Muscle of back (tissue), 11 donors: ENCODE measurements around the gene CHST8. TPM values are rescaled to one million over a fixed set of nuclear protein-coding genes. Genes with fewer than 3 reads are reported as not detected.

Experiments
- DNase-seq, 3 donors: peaks; one replicate each; pipeline versions ENCODE4 v3.0.0 to v3.0.0-alpha.2; 2013
- polyA plus RNA-seq, 10 donors: library from polyadenylated mRNA; unstranded; fragments of 120-200 nt; gene quantifications; one replicate each; pipeline ENCODE4 v1.2.1, GENCODE V29; 2013; ENCODE audit not compliant: insufficient read length in 10 of 10

The CHST8 gene
- polyA plus RNA-seq, 10 donors: 0.07 to 1.1 (median 0.16) TPM; not detected in 2

- DNase-seq: no peak
These were observed 167.6 kb downstream of the CHST8 start for GRCh38 chr19:33789344-33789743.

DNA sequence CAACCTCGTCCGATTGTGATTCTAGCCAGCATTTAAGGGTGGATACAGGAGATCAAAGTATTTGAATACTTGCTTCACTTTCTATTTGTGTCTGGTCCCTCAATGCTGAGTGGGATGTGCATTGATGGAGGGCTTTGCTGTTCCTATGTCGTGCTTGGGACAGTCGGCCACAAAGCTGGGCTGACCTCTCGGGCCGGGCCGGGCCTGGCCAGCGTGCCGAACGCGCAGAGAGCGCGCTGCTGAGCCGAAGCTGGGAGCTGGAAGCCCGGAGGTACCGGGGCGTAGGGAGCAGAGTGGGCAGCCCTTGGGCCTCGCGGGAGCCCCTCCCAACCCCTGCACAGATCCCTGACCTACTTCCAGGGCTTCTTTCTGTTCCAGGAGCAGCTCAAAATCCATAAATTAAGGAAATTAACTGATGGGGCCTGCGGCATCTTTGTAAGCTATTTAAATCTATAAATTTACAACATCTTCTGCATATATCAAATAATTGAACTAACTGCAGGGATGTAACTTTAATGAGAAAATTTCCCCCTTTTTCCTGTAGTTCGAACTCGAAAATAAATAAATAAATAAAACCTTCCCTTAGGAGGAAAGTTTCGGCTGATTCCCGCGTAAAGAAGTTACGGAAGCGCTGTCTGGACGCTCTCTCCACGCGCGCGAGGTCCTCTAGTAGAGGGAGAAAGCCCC lies 173.1 kb downstream of the CHST8 start:
- peak; percentile 14 to 64 (median 30) for DNase-seq

DNA sequence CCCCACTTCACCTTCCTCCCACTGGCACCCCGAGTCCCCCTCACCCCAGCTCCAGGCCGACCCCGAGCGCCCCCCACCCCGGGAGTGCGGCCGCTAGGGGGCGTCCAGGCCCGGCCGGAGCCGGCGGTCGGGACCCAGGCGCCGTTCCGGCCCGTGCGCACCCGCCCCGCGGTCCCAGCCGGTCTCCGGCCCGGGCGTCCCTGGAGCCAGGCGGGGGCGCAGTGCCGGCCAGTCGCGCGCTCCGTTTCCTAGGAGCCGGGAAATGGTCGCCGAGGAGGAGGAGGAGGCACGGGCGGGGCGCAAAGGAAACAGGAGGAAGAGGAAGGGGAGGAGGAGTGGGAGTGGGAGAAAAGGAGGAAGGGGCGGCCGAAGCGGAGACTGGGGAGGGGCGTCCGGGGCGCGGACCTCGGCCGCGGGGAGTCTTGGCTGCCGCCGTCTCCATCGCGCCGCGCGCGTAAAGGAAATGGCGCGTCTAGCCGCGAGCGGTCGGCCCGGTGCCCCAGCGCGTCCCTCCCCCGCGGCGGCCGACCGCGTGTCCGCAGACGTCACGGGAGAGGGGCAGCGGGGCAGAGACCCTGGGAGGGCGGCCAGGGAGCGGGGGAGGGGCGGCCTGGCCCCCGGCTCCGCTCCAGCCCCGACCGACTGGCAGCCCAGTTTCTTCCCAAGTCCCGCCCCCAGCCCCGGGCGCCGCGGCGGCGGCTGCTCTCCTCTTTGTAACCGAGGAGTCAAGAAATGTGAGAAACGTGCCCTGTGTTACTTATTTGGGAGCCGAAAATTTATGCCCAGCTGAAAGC lies 173.8 kb downstream of the CHST8 start:
- DNase-seq: peak; percentile 81 to 96 (median 91)

DNA sequence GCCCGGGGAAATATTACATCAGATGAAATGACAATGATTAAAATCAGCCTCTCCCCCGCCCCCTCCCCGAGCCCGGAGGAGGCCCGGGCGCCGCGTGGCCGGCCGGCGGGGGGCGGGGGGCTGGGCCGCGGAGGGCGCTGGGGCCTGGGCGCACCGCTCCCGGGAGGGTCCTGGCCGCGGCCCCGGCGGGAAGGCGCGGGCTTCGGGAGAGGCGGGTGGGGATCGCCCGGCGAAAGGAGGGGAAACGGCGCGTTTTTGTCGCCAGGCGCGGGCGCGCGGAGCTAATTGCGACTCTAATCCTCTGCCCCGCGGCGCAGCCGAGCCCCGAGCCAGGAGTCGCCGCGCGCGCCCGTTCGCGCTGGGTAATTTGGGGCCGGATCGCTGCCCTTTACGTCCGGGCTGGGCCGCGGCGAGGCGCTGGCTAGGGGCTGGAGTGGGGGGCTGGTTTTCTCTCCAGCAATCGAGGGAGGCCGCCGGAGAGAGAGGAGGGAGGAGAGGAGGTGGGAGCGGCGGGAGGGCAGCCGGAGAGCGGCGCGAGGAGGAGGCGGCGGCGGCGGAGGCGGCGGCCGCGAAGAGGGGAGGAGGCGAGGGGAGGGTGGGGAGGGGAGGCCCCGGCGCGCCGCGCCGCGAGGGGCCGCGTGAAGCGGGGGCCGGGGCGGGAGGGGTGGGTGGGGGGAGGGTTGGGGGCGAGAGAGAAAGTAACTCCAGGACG lies 174.6 kb downstream of the CHST8 start, which contains the start of gene KCTD15:
Gene KCTD15 (plus strand): TSS at position 707 of the 712 bp plus-strand sequence. CDS start 3,585 bp downstream, outside the sequence.
- DNase-seq: peak in 2 of 3 donors; percentile 67 to 92

DNA sequence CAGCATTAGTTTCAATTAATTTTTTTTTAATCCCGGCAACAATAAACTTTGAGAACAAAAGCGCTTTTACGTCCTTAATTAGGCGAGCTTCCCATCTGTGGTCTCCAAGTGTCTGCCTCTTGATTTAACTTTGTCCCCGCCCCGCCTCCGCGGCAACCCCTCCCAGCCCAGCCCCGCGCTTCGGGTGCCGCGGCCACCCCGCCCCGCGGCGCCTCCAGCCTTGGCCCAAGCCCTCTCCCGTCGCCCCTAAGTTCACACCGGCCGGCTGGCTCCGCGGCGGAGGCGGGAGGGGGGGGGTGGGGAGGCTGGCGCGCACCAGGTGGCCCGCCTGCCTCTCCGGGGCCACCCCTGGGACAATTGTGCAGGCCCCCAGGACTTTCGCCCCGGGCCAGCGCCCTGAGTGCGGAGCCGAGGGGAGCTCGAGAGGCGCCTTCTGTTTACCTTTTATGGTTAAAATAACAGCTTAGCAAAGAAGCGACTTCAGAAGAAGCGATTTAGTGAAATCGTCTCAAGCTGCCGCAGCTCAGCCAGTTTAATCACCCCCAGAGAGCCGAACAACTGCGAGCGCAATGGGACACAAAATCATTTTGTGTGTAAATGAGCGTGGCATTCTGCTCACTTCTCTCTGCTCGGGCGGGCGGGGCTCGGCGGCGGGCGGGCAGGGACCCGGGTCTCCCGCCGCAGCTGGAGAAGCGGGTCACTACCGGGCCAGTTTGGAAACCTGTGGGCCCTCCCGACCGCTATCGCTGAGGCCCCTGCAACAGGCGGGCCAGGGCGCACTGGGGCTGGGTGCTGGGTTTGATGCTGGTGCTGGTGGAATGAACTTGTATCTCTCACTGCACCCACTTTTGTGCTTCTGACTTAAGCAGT lies 176.3 kb downstream of the CHST8 start:
- DNase-seq: peak in 2 of 3 donors; percentile 53 to 69

DNA sequence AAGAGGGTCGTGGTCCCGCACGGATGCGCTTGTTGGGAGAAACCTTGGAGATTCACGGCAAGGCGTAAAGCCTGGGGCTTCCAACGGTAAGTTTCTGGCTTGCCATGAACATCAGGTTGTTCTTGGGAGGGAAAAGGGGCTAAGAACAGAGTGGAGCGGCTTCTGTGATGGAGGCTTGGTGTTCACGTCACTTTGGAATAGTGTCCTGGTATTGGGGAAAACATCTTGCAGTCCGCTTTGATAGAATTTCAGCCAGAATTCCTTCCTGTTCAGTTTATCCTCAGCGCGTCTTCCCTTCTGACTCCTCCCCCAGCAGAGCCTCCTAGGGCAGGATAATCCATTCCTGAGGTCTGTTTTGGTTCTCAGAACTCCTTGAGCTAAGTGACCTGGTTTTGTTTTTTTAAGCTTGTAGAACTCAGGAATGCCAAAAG lies 176.9 kb downstream of the CHST8 start:
- peak in 2 of 3 donors; percentile 37 to 64 for DNase-seq

DNA sequence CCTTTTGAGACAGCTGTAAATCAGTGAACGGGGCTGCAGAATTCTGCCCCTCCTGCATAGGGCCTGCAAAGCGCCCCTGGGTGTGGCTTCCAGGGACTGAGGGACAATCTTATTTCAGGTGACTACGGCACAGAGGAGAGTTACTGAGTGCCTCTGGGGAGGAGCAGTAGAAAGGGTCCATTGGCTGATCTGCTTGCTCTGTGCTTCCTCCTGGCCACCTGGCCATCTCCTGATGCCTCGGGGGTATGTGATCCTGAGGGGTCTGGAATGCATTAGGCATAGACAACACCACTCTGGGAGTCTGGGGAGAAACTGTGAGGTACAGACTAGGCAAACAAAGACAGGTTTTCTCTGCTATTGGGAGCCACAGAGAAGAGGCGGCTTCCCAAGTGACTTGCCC lies 177.7 kb downstream of the CHST8 start:
- no peak for DNase-seq

DNA sequence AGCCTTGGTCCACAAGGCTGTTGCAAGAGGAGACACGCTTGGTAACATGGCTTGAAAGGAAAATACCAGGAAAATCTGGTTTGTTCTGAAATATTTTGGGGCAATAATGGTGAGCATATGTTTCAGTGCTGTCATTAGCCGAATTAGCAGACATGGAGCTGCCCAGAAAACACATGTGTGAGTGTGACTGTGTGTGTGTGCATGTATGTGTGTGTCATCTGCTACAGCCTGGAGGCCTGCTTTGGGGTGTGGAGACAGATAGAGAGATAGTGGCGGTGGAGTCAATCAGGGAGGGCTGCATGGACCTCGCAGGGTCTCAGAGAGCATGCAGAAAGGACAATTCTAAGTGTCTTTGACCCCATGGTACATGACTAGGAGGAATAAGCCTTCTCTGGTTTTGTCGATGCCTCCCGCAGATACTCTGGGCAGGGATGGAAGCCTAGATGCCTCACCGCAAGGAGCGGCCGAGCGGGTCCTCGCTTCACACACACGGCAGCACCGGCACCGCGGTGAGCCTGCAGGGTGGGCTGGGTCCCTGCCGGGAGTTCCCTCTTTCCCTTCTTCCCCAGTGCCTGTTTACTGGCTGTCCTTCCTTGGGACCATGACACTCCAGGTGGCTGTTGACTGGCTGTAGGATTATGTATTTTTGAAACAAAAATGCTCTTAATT lies 178.4 kb downstream of the CHST8 start:
- no peak for DNase-seq

DNA sequence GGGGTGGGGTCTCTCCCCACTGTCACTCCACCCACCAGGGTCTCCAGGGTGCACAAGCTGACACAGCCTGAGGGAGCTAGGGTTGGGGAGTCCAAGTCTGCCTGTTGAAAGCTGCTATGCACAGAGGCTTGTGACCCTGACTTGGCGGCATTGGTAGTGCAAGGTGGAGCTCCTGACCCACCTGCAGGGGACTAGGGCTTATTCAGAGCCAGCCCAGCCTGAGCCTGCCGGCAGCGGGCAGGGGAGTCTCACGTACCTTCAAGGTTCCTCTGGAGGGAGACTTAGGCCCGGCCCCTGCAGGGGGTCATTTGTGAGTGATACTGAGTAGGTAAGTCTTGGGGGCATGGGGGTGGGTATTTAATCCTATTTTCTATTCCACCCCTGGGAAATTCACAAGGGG lies 179.7 kb downstream of the CHST8 start:
- no peak for DNase-seq

- no peak for DNase-seq
These were observed 180.2 kb downstream of the CHST8 start for GRCh38 chr19:33802001-33802400.

GRCh38 chr19:33802801-33803200 lies 181.0 kb downstream of the CHST8 start:
- no peak for DNase-seq

GRCh38 chr19:33803383-33803782 lies 181.6 kb downstream of the CHST8 start:
- no peak for DNase-seq

- peak; percentile 30 to 45 (median 43) for DNase-seq
These were observed 182.5 kb downstream of the CHST8 start for GRCh38 chr19:33804021-33804799.

DNA sequence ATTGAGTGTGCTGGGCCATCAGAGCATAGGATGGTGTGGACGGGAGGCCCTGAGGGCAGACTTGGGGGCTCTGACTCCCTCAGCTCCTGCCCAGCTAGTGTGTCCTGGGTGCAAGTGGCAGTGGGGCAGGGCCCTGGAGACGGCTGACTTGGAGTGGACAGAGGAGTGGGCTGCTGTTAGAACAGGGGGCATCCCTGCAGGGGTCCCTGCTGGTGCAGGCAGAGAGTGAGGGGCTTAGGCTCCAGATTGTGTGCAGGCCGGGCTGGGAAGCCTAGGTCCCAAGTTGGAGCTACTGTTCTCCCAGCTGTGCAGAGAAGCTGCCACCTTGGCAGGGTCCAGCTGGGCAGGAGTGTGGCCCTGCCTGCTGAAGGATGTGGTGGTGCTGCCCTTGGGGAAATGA lies 183.6 kb downstream of the CHST8 start:
- no peak for DNase-seq

DNA sequence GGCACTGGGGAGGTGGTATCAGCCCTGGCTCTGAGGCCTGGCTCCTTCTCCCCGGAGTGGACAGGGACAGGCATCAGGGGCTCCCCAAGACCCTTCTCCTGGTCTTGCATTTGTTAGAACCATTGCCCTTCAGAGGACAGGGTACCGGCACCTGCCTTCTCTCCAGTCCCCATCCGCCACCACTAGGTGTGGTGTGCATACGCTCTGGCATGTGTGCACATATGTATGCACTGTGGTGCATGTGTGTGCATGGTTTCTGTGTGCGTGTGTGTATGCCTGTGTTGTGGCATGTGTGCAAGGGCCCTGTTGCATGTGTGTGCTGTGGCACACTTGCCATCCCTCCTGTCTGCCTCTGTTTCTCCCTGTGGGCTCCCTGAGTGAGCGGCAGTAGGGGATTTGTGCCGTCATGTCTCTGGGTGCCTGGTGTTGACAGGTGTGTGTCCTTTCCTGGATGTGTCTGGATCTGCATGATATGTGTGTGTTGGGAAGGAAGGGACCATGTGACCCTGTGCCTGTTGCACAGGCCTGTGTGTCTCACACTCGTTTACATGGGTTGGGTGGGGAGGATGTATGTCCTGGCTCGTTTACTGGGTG lies 184.2 kb downstream of the CHST8 start:
- no peak for DNase-seq

DNA sequence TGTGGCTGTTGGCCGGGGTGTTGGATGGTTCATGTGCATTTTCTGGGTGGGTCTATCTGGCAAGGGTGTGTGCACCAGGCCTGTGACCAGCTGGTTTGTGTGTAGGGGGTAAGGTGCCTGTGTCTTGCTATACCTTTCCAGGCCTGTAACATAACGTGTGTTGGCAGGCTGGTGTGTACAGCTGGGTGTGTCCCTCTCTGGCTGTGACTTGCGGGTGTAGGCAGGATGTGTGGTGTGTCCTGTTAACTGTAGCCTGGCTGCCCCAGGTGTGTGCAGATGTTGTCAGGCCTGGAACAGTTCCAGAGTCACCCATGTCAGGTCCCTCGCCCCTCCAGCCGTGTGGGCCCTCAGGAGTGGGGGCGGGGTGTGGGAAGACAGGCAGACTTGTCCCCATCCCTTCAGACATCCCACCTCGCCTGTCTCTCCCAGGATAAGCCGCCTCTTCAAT lies 184.7 kb downstream of the CHST8 start:
- no peak for DNase-seq

DNA sequence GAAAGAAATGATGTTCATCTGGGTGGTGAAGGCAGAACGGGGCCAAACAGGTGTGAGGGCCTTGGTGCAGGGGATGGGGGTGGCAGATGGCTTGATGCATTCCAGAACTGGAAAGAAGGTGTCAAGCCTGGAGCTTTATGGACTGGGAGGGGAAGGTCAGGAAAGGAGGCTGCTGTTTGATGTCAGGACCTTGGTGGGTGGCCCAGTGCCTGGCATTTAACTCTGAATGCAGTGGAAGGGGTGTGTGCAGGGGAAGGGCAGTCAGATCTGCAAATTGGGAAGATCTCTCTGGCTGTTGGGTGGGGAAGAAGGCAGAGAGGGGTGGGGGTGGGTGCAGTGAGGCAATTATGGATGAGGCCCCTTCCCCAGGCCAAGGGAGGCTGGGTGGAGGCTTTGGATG lies 186.6 kb downstream of the CHST8 start:
- no peak for DNase-seq

DNA sequence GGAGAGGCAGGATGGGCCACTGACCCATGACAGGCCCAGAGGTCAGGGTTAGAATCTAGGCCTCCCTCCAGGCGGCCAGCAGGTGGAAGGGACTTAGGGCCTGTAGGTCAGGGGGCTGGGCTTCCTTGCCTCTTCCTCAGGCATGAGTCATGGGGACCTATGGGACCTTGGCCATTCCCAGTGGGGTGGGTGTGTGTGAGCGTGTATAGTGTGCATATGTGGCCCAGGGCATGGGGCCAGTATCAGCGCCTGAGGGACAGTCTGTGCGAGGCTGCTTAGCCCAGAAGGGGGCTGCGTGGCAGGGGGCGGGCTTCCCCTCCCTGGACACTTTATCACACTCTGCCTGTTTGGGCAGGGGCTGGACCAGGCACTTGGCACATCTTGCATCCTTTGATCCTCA lies 188.2 kb downstream of the CHST8 start:
- no peak for DNase-seq

GRCh38 chr19:33810821-33811220 lies 189.1 kb downstream of the CHST8 start:
- no peak for DNase-seq
